HG03354 (cell line): ENCODE measurements around the gene TRAPPC14.
"Not testable (repeated sequence)": the region's sequence is repeated elsewhere in the genome, so short reads cannot be mapped to it uniquely, and the experiment has no call there.

ENCODE experiments used
- ATAC-seq: cut with Tn5 transposase; IDR thresholded peaks from one replicate; pipeline ENCODE4 v1.9.1; 2021; ENCODE audit warnings: mild to moderate bottlenecking; ENCODE audit not compliant: unreplicated experiment, poor library complexity, severe bottlenecking

The TRAPPC14 gene, protein sequence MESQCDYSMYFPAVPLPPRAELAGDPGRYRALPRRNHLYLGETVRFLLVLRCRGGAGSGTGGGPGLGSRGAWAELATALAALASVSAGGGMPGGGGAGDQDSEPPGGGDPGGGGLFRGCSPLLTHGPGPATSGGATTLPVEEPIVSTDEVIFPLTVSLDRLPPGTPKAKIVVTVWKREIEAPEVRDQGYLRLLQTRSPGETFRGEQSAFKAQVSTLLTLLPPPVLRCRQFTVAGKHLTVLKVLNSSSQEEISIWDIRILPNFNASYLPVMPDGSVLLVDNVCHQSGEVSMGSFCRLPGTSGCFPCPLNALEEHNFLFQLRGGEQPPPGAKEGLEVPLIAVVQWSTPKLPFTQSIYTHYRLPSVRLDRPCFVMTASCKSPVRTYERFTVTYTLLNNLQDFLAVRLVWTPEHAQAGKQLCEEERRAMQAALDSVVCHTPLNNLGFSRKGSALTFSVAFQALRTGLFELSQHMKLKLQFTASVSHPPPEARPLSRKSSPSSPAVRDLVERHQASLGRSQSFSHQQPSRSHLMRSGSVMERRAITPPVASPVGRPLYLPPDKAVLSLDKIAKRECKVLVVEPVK

GRCh38 chr7:100158229-100159098 is at the start of gene TRAPPC14:
Gene TRAPPC14 (minus strand): TSS chr7:100158723. CDS start chr7:100158499, 224 bp downstream.
- ATAC-seq = peak; percentile 85

DNA sequence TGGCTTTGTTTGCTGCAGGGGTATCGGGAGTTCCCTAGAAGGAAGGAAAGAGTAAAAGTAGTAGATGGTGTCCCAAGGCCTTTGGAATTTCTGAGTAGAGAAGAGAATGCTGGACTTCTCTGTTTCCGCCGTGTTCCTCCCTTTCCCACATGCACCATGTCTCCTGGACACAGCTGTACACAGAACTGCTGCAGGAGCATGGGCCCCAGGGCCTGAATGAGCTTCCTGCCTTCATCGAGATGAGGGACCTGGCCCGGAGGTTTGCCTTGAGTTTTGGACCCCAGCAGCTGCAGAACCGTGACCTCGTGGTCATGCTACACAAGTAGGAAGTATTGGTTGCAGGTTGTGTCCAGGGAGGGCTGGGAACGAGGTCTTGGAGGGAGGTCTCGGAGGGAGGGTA is 45.9 kb upstream of the TRAPPC14 start:
- no peak for ATAC-seq

GRCh38 chr7:100200693-100201092 is 42.2 kb upstream of the TRAPPC14 start:
- ATAC-seq = no peak

DNA sequence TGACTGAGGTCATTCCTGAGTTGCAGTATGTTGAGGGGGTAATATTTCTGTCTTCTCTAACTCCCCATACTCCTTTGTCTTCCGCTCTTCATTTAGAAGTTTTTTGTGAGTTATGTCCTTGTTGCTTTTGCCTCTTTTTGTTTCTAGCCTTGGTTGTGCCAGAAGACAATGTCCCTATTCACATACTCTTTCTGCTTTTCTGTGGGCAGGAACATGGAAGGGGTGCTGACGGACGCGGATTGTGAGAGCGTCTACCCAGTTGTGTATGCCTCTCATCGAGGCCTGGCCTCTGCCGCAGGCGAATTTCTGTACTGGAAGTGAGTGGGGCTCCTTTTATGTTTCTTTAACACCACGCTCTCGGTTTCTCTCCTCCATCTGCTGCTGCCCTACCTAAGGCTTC is 39.7 kb upstream of the TRAPPC14 start:
- ATAC-seq = no peak

DNA sequence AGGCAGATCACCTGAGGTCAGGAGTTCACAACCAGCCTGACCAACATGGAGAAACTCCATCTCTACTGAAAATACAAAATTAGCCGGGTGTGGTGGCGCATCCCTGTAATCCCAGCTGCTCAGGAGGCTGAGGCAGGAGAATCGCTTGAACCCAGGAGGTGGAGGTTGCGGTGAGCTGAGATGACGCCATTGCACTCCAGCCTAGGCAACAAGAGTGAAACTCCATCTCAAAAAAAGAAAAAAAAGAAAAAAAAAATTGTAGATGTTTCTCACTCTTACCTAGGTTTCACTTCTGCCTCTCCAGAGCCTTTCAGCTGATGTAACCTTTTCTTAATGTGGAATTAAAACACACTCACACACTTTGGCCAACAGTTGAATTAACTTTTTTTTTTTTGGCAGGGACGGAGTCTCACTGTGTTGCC is 37.4 kb upstream of the TRAPPC14 start:
- not testable (repeated sequence) for ATAC-seq

DNA sequence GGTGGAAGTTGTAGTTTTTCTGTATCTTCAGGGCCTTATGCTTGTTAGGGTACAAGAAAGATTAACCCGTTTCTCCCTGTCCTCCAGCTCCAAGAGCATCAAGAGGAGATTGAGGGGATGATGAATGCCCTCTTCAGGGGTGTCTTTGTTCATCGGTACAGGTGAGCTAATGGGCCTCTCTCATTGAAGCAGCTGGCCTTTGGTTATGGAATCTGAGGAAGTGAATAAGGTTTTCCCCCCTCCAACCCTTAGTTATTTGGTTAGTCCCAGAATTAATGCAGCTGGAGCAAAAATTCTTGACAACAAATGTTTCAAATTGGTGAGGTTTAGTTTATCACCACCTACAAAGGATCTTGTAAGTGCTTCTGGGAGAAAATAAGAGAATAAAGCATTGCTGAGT is 36.7 kb upstream of the TRAPPC14 start:
- no peak for ATAC-seq

DNA sequence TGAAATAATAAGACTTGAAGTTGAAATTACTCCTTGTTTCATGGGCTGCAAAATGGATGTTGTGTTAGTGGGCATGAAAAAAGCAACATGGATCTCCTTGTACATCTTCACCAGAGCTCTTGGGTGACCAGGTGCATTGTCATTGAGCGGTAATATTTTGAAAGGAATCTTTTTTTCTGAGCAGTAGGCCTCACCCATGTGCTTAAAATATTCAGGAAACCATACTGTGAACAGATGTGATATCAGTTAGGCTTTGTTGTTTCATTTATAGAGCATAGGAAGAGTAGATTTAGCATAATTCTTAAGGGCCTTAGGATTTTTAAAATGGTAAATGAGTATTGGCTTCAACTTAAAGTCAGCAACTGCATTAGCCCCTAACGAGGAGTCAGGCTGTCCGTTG is 34.4 kb upstream of the TRAPPC14 start:
- no peak for ATAC-seq

GRCh38 chr7:100192281-100192862 is 33.8 kb upstream of the TRAPPC14 start:
- ATAC-seq = not testable (repeated sequence)

DNA sequence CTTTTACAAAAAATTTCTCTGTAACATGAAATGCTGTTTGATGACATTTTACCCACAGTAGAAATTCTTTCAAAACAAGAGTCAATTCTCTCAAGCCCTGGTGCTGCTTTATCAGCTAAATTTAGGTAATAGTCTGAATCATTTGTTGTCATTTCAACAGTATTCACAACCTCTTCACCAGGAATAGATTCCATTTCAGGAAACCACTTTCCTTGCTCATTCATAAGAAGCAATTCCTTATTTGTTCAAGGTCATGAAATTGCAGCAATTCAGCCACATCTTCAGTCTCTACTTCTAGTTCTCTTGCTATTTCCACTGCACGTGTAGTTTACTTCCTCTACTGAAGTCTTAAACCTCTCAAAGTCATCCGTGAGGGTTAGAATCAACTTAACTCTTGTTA is 33.3 kb upstream of the TRAPPC14 start:
- no peak for ATAC-seq

DNA sequence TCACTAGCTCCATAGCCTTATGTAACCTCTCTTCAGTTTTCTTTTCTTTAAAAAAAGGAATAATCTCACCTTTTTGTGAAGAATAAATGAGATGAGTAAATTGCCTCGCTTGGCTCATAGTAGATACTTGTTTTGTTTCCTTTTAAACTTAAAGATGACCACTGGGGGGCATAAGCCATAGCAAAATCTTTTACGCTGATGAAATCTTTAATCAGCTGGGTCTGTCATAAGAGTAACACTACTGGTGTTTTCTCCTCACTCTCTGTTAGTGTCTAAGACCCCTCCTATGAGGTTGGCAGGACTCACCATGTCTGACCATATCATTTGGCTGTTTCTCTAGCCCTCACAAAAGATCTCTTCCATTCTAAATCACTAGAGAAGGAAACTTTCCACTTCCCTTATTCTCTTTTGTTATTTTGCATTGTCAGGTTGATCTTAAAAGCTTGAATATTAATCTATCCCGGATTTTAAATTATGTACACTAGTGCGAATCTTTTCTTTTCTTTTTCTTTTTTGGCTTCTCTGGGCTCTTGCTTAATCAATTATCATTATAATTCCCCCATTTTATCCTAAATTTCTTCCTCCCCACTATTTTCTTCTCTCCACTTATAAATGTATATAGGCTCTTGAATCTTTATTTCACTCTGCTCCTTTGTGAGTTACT is 31.7 kb upstream of the TRAPPC14 start:
- ATAC-seq = peak; percentile 47

- no peak for ATAC-seq
These were observed 30.5 kb upstream of the TRAPPC14 start for GRCh38 chr7:100189061-100189460.

DNA sequence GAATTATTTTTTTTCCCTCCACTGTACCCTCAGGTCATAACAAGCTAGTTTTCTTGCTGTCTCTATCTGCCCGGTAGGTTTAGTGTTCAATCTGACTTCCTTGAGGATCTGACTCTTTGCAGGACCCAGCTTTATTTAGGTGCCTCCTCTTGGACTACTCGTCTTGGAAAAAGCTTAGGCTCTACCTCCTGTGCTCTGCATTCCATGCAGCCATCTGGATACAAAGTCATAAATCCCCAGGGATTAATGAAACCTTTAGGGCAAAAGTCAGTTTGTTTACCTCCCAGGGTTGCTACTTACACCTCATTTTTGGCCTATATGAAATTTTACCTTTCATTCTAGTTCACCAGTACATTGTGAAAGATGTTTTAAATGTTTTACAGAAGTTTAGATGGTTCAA is 27.2 kb upstream of the TRAPPC14 start:
- no peak for ATAC-seq

GRCh38 chr7:100183090-100183489 is 24.6 kb upstream of the TRAPPC14 start:
- not testable (repeated sequence) for ATAC-seq

DNA sequence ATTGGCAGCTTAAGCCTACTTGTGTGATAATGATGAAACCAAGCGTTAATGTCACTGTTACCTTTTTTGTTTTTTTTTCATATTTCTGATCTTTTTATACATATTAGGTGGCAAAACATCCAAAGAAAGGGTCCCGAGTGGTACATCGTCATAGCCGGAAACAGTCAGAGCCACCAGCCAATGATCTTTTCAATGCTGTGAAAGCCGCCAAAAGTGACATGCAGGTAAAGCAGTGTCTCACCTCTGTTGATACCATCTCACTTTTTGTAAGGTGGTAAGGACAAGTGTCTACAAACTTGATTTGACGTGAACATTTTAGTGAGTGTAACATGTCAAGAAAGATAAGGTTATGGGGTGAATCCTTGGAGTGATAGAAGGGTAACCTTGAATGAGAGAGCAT is 24.1 kb upstream of the TRAPPC14 start:
- ATAC-seq = not testable (repeated sequence)

- ATAC-seq = not testable (repeated sequence)
These were observed 21.6 kb upstream of the TRAPPC14 start for GRCh38 chr7:100180084-100180483.

- ATAC-seq = peak; percentile 89
These were observed 18.8 kb upstream of the TRAPPC14 start, which contains the start of the genes GPC2 and STAG3 for GRCh38 chr7:100177045-100178001. Gene GPC2 (minus strand): TSS chr7:100177381. CDS start chr7:100177199, 182 bp downstream. Gene STAG3 (plus strand): TSS chr7:100177918. CDS start chr7:100180557, 2,639 bp downstream.

GRCh38 chr7:100176096-100177044 is 17.8 kb upstream of the TRAPPC14 start:
- no peak for ATAC-seq
